Fibroblast of mammary gland (primary cell): ENCODE measurements around the gene CDV3.

Experiments
- DNase-seq: peaks from one replicate; pipeline ENCODE4 v3.0.0-alpha.2; 2010; ENCODE audit warnings: low read depth
- H3K4me3 ChIP-seq: 2 replicates; pipeline ENCODE4 v1.5.1; 2011; ENCODE audit warnings: low read depth, mild to moderate bottlenecking, low read length, moderate library complexity; ENCODE audit not compliant: control insufficient read depth
- TF ChIP-seq, protein P1 (sequence below): conservative IDR thresholded peaks from 2 replicates; pipeline ENCODE4 v1.5.1; 2011; ENCODE audit warnings: low read depth, low read length, inconsistent platforms; ENCODE audit not compliant: control insufficient read depth, insufficient read depth

Gene CDV3

DNA sequence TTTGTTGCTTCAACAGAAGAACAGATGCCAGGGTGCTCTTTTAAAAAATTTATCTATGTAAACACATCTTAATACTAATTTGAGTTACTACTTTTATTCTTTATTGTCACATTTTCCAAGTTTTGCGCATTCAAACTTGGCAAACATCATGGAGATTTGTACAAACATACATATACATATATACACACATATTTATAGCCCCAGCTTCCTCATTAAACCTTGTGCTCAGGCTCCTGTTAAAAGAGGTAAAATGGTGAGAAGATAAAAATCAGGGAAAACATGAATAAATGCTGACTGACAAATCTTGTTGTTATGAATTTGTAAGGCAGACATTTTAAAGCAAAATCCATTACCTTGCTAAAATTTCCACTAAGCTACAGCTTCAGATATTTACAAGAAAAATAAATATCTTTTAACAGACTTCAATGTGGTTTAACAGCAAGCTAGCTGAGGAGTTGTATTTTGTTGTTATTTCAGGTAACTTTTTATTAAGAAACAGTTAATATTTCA is 27.1 kb downstream of the CDV3 start:
- no peak for DNase-seq
- H3K4me3 ChIP-seq, result no peak overlapping the region
- TF ChIP-seq, protein P1, sequence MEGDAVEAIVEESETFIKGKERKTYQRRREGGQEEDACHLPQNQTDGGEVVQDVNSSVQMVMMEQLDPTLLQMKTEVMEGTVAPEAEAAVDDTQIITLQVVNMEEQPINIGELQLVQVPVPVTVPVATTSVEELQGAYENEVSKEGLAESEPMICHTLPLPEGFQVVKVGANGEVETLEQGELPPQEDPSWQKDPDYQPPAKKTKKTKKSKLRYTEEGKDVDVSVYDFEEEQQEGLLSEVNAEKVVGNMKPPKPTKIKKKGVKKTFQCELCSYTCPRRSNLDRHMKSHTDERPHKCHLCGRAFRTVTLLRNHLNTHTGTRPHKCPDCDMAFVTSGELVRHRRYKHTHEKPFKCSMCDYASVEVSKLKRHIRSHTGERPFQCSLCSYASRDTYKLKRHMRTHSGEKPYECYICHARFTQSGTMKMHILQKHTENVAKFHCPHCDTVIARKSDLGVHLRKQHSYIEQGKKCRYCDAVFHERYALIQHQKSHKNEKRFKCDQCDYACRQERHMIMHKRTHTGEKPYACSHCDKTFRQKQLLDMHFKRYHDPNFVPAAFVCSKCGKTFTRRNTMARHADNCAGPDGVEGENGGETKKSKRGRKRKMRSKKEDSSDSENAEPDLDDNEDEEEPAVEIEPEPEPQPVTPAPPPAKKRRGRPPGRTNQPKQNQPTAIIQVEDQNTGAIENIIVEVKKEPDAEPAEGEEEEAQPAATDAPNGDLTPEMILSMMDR, result no peak

DNA sequence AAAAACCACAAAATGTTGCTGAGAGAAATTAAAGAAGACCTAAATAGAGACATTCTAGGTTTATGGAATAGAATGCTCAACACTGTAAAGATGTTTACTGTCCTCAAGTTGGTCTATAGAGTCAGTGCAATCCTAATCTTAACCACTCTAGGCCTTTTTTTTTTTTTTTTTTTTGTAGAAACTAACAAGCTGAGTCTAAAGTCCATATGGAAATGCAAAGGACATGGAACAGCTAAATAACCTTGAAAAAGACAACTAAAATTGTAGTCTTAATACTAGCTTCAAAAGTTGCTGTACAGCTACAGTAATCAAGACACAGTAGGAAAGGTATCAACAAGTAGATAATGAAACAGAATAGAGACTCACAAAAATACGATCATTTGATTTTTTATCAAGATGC is 32.9 kb downstream of the CDV3 start:
- TF ChIP-seq, protein P1, result no peak
- no peak for DNase-seq
- no peak overlapping the region for H3K4me3 ChIP-seq

DNA sequence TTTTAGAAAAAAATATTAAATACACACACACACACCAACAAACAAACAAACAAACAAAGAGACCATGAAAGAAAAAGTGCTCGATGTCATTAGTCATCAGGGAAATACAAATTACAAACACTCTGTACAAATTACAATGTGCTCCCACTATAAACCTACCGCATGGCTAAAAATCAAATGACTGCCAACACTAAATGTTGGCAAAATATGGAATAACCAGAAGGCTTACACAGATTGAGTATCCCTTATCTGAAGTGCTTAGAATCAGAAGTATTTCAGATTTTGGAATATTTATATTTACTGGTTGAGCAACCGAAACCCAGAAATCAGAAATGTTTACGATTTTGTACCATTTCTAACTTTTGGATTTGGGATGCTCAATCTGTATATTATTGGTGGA is 33.4 kb downstream of the CDV3 start:
- no peak overlapping the region for H3K4me3 ChIP-seq
- TF ChIP-seq, protein P1, result no peak
- no peak for DNase-seq

DNA sequence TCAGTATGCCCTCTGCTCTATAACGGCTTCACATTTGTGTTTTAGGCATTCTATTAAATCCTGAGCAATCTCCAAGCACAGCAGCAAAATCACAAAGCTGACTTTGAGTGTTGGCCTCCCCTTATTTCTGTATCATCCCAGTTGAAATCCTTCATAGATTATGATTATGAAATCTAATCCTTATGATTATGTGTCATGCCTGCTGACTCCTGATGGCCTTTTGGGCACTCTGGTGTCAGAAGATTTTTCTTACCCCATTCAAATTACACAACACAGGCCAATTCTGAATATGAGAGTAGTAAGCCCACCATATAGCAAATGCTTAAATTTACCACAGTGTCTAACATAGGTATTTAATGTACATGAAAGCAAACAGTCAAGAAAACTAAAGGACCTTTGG is 34.3 kb downstream of the CDV3 start:
- no peak for DNase-seq
- H3K4me3 ChIP-seq, result no peak overlapping the region
- TF ChIP-seq, protein P1, result no peak

DNA sequence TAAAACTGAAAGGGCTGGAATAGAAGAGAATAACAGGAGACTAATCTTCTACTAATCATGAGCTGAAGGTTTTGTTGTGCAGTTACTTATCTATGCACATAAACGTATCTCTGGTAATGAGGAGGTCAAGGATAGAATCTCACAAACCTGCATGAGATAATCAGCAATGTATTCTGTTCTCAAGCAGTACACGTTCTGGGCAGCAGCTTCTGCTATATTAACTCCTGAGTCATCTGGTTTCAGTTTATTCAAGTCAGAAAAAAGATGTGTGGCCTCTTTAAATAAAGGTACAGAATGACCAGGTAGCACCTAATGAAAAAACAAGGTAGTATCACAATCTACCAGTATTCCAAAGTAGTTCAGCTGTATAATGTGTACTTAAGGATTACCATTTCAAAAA is 34.9 kb downstream of the CDV3 start:
- TF ChIP-seq, protein P1, result no peak
- H3K4me3 ChIP-seq, result no peak overlapping the region
- DNase-seq, result no peak

DNA sequence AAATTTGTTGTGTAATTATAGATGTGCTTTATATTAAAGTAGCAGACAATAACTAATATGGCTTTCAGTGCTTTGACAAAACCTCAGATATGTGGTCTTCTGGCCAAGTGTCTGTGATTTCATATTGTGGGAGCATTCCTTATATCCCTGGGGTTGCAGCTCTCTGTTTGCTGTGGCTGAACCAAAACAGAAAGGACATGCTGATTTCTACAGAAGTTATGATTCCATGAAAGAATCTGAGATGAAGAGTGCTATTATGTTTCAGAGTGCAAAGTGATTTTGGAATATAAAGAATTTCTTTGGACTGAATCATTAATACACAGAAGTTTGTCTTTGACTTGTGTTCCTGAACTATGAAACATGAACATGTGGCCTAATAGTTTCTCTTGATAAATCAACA is 36.5 kb downstream of the CDV3 start:
- H3K4me3 ChIP-seq, result no peak overlapping the region
- TF ChIP-seq, protein P1, result no peak
- DNase-seq, result no peak

DNA sequence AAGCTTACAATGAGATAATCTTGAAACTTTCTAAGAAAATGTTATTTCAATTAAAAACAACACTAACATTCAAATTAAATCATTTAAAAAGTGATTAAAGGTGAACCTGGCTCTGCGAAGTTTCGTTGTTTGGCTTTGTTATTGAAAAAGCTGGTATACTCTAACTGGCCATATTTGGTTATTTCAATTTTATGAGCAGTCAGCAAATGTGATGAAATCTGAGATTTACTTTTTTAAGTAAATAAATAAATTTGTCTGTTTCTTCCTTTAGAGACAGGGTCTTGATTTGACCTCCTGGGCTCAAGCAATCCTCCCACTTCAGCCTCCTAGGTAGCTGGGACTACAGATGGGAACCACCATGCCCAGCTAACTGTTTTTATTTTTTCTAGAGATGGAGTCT is 38.0 kb downstream of the CDV3 start:
- TF ChIP-seq, protein P1, result no peak
- DNase-seq, result no peak
- H3K4me3 ChIP-seq, result no peak overlapping the region
